Heart left ventricle (tissue), 13 donors: ENCODE data around the gene BCL2L14.

Source experiments
- POLR2A ChIP-seq, 2 donors: fragments of 450-650 bp; IDR thresholded peaks; one replicate each; pipeline ENCODE4 v1.6.1; 2017; ENCODE audit warnings: antibody characterized with exemption in 2 of 2, mild to moderate bottlenecking in 2 of 2, moderate library complexity in 2 of 2
- TF ChIP-seq, protein P1 (sequence below), 12 donors: fragments of 200-600 bp; sonication (generic) in 4 of 12; IDR thresholded peaks; one replicate each; pipeline versions ENCODE4 v1.5.0 to v1.8.0; 2018 to 2022; ENCODE audit warnings: antibody characterized with exemption in 12 of 12, mild to moderate bottlenecking in 5 of 12
- donor health status: ischemic (EF 13 %, LVEDD 7.1; RV severe dilation, severe dysfunction).
- donor health status: DM: no; HTN: yes; CAD: no.
- donor health status: DM: no; HTN: no; CAD: no.
- donor health status: ischemic (EF 25% LVEDD 6.9; RV normal size, moderate dysfunction).
- donor health status: ischemic (EF 25% LVEDD 5.7; RV mildly dilated, moderate dysfunction).
- donor health status: ischemic (EF 35%, LVEDD 5.7; RV mildly dilated, moderate dysfunction).
- donor health status: nonischemic (EF 11% LVEDD 7.7; RV severe dilation, severe dysfunction).
- donor health status: DM: yes; HTN: yes; CAD: no.
- donor health status: PGD.
- donor health status: ischemic (EF 29% LVEDD 5.4; RV normal size, mild dysfunction).
- donor health status: nonischemic (EF 23%, LVEDD 6.1; RV moderate dilation, normal function).

DNA sequence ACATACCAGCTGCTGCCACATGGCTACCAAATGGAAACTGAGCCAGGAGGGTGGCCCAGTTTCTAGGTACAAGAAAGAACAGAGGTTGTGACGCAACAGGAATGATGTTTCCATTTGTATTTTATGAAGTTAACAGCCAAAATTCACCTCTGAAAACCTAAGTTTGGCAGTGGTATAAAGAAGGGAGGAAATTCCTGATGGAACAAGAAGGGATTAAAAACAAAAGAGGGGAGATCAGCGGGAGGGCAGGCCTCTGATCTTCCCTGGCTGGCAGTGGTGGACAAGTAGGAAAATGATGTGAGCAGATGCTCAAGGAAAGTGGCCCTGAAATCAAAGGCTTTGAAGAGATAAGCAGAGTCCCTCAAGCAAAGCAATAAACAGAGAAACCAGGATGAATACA lies 47.3 kb upstream of the BCL2L14 start:
- TF ChIP-seq, protein P1, sequence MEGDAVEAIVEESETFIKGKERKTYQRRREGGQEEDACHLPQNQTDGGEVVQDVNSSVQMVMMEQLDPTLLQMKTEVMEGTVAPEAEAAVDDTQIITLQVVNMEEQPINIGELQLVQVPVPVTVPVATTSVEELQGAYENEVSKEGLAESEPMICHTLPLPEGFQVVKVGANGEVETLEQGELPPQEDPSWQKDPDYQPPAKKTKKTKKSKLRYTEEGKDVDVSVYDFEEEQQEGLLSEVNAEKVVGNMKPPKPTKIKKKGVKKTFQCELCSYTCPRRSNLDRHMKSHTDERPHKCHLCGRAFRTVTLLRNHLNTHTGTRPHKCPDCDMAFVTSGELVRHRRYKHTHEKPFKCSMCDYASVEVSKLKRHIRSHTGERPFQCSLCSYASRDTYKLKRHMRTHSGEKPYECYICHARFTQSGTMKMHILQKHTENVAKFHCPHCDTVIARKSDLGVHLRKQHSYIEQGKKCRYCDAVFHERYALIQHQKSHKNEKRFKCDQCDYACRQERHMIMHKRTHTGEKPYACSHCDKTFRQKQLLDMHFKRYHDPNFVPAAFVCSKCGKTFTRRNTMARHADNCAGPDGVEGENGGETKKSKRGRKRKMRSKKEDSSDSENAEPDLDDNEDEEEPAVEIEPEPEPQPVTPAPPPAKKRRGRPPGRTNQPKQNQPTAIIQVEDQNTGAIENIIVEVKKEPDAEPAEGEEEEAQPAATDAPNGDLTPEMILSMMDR (IDR thresholded peaks at IDR 0.05): no peak
- TF ChIP-seq POLR2A (IDR thresholded peaks at IDR 0.05): no peak
